Liver (tissue), 9 donors: ENCODE results near the gene SNCB. TPM values are rescaled to one million over a fixed set of nuclear protein-coding genes. Genes with fewer than 3 reads are reported as not detected.

ENCODE experiments used
- DNase-seq: peaks from one replicate; pipeline ENCODE4 v3.0.0-alpha.2; 2017; ENCODE audit warnings: low spot score
- H3K27ac ChIP-seq, 2 donors: one replicate each; pipeline ENCODE4 v1.7.0; 2013; ENCODE audit warnings: inconsistent platforms in 2 of 2, low read length in 2 of 2, control low read depth in 1 of 2, low read depth in 1 of 2, mild to moderate bottlenecking in 1 of 2
- H3K27me3 ChIP-seq, 4 donors: one replicate each; pipeline versions ENCODE4 v1.6.1 to v1.7.0; 2013; ENCODE audit warnings: low read length in 3 of 4, inconsistent platforms in 1 of 4, mild to moderate bottlenecking in 1 of 4, moderate library complexity in 1 of 4; ENCODE audit not compliant: control insufficient read depth in 4 of 4, insufficient read depth in 4 of 4
- H3K36me3 ChIP-seq, 4 donors: one replicate each; pipeline versions ENCODE4 v1.6.1 to v1.7.0; 2013; ENCODE audit warnings: low read length in 3 of 4, mild to moderate bottlenecking in 3 of 4, low read depth in 1 of 4, moderate library complexity in 1 of 4; ENCODE audit not compliant: control insufficient read depth in 4 of 4, insufficient read depth in 3 of 4
- H3K4me1 ChIP-seq, 4 donors: one replicate each; pipeline versions ENCODE4 v1.6.1 to v1.7.0; 2013; ENCODE audit warnings: low read length in 3 of 4, mild to moderate bottlenecking in 3 of 4, moderate library complexity in 1 of 4; ENCODE audit not compliant: control insufficient read depth in 4 of 4, insufficient read depth in 4 of 4
- H3K4me3 ChIP-seq, 3 donors: one replicate each; pipeline versions ENCODE4 v1.6.1 to v1.7.0; 2013; ENCODE audit warnings: low read length in 3 of 3, control low read depth in 1 of 3, low read depth in 1 of 3, mild to moderate bottlenecking in 1 of 3
- H3K9ac ChIP-seq, 2 donors: one replicate each; pipeline ENCODE4 v1.7.0; 2013; ENCODE audit warnings: low read length in 2 of 2, mild to moderate bottlenecking in 2 of 2, moderate library complexity in 2 of 2, control low read depth in 1 of 2, low read depth in 1 of 2
- H3K9me3 ChIP-seq, 4 donors: one replicate each; pipeline versions ENCODE4 v1.6.1 to v1.7.0; 2013; ENCODE audit warnings: low read length in 3 of 4; ENCODE audit not compliant: control insufficient read depth in 4 of 4
- CTCF ChIP-seq: fragments of 150-350 bp; IDR thresholded peaks from 2 replicates; pipeline ENCODE4 v1.5.1; 2017; ENCODE audit warnings: improper control_type of control experiment, low read depth, low read length; ENCODE audit not compliant: missing input control
- EGR1 ChIP-seq, 2 donors: IDR thresholded peaks; 2 replicates each; pipeline ENCODE4 v1.6.1; 2016 to 2018; ENCODE audit warnings: antibody characterized with exemption in 2 of 2, low read depth in 2 of 2
- FOXA1 ChIP-seq: IDR thresholded peaks from 2 replicates; pipeline ENCODE4 v1.6.1; 2016; ENCODE audit warnings: antibody characterized with exemption
- FOXA2 ChIP-seq: IDR thresholded peaks from 2 replicates; pipeline ENCODE4 v1.6.1; 2016; ENCODE audit warnings: antibody characterized with exemption
- GABPA ChIP-seq, 2 donors: IDR thresholded peaks in 1 of 2; conservative IDR thresholded peaks in 1 of 2; 2 replicates each; pipeline ENCODE4 v1.6.1; 2016; ENCODE audit warnings: antibody characterized with exemption in 2 of 2, mild to moderate bottlenecking in 1 of 2, moderate library complexity in 1 of 2
- HNF4A ChIP-seq, 2 donors: conservative IDR thresholded peaks; 2 replicates each; pipeline ENCODE4 v1.6.1; 2016; ENCODE audit warnings: antibody characterized with exemption in 2 of 2, mild to moderate bottlenecking in 2 of 2
- HNF4G ChIP-seq: IDR thresholded peaks from 2 replicates; pipeline ENCODE4 v1.6.1; 2016; ENCODE audit warnings: antibody characterized with exemption
- NR2F2 ChIP-seq: IDR thresholded peaks from 2 replicates; pipeline ENCODE4 v1.6.1; 2016; ENCODE audit warnings: antibody characterized with exemption
- RAD21 ChIP-seq, 2 donors: IDR thresholded peaks; 2 replicates each; pipeline ENCODE4 v1.6.1; 2016; ENCODE audit warnings: antibody characterized with exemption in 2 of 2, mild to moderate bottlenecking in 2 of 2
- SP1 ChIP-seq: IDR thresholded peaks from 2 replicates; pipeline ENCODE4 v1.6.1; 2018; ENCODE audit warnings: antibody characterized with exemption, mild to moderate bottlenecking
- TAF1 ChIP-seq: conservative IDR thresholded peaks from 2 replicates; pipeline ENCODE4 v1.6.1; 2016; ENCODE audit warnings: antibody characterized with exemption, mild to moderate bottlenecking
- YY1 ChIP-seq: IDR thresholded peaks from 2 replicates; pipeline ENCODE4 v1.6.1; 2016; ENCODE audit warnings: antibody characterized with exemption, mild to moderate bottlenecking
- ZBTB33 ChIP-seq: IDR thresholded peaks from 2 replicates; pipeline ENCODE4 v1.6.1; 2016; ENCODE audit warnings: antibody characterized with exemption
- WGBS: extraction: QIAGEN DNeasy Blood & Tissue Kit; methylation state at CpG from one replicate; pipeline ENCODE4 v1.1.7; 2013; 5-methylcytosine and 5-hydroxymethylcytosine counted together
- polyA plus RNA-seq, 2 donors: library from polyadenylated mRNA; stranded (reverse) in 1 of 2; unstranded in 1 of 2; fragments of 200-250 nt in 1 of 2; fragments of >200 nt in 1 of 2; fragmentation: Nextera tagmentation in 1 of 2; extraction: Ambion mirVana in 1 of 2; gene quantifications; one replicate each; pipeline versions ENCODE4 v1.2.1 to v1.2.3, GENCODE V29; 2013 to 2015
- total RNA-seq, 2 donors: library from RNA; depleted of rRNA; stranded (reverse); fragments of >200 nt; gene quantifications; one replicate each; pipeline ENCODE4 v1.2.3, GENCODE V29; 2014
- TF ChIP-seq, protein P1 (sequence below): IDR thresholded peaks from 2 replicates; pipeline ENCODE4 v1.6.1; 2016; ENCODE audit warnings: antibody characterized with exemption
- TF ChIP-seq, protein P2 (sequence below): IDR thresholded peaks from 2 replicates; pipeline ENCODE4 v1.6.1; 2016; ENCODE audit warnings: antibody characterized with exemption
- TF ChIP-seq, protein P3 (sequence below): IDR thresholded peaks from 2 replicates; pipeline ENCODE4 v1.6.1; 2016; ENCODE audit warnings: antibody characterized with exemption, mild to moderate bottlenecking
- donor health status: healthy.
- donor health status: healthy.
- donor health status: healthy.
- donor health status: healthy.
- donor health status: healthy.

The SNCB gene
- total RNA-seq (not detected), polyA plus RNA-seq (not detected)

DNA sequence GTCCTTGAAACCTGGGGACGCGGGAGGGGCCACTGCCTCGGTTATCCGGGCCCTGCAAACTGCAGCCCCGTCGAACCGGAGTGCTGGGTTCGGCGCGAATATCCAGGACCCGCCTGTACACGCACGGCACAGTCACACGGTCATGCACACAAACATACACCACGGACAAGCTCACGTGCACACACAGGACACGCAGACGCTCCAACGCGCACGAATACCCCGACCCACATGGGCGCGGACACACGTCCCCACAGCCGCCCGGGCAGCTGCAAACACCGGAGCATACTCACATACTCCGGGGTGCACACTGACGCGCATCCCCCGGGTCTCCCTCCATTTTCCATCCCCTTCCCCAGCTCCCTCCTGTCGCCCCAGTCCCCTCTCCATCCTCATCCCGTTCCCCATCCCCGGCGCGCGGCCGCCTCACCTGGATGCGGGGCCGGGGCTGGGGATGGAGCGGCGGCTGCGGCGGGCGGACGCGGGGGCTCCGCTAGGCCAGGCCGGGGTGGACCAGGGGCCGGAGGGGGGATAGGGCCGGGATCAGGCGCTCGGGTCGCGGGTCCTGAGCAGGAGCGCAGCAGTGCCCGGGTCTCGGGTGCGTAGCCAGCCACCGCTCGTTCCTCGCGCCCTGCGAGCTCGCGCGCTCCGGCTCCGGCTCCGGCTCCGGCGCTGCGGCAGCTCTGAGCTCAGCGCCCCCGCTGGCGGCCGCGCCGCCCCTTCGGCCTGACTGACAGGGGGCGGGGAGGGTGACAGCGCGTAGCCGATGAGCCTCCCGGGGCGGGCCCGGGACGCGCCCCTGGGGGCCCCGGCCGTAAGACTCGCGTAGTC is at the start of gene SNCB, which contains the start of gene EIF4E1B:
Gene SNCB, minus strand, starts transcription at position 682 of the 828 bp plus-strand sequence. CDS start 880 bp downstream, outside the sequence.
Gene EIF4E1B, plus strand, starts transcription at position 823 of the 828 bp plus-strand sequence. CDS start 12,113 bp downstream, outside the sequence.
- H3K4me3 ChIP-seq = peak within 1 kb of the TSS in 1 of 3 donors; percentile 27
- TF ChIP-seq NR2F2 = no peak
- TF ChIP-seq GABPA (IDR thresholded peaks at IDR 0.05 in 1 of 2, conservative IDR thresholded peaks at IDR 0.05 in 1 of 2) = no peak
- TF ChIP-seq EGR1 (IDR thresholded peaks at IDR 0.05; ENCODE audit: low read depth in 2 of 2) = no peak
- no peak for TF ChIP-seq RAD21 (IDR thresholded peaks at IDR 0.05)
- no peak for TF ChIP-seq FOXA2
- no peak for TF ChIP-seq HNF4G
- no peak for TF ChIP-seq ZBTB33
- H3K27me3 ChIP-seq = peaks cover 4 to 21% (median 6%) of the 10 kb centered on the region in 4 donors

GRCh38 chr5:176679365-176680225 is 49.3 kb upstream of the SNCB start:
- no peak overlapping the region for H3K9ac ChIP-seq
- H3K27me3 ChIP-seq = peaks cover 2 to 13% (median 7%) of the 10 kb centered on the region in 4 donors
- TF ChIP-seq SP1 (no peak), FOXA1 (no peak), CTCF (no peak), YY1 (no peak), TAF1 (no peak), HNF4G (no peak), HNF4A (conservative IDR thresholded peaks at IDR 0.05) (no peak), EGR1 (IDR thresholded peaks at IDR 0.05; ENCODE audit: low read depth in 2 of 2) (no peak)
- TF ChIP-seq, protein P1, sequence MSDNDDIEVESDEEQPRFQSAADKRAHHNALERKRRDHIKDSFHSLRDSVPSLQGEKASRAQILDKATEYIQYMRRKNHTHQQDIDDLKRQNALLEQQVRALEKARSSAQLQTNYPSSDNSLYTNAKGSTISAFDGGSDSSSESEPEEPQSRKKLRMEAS = no peak
- TF ChIP-seq, protein P2, sequence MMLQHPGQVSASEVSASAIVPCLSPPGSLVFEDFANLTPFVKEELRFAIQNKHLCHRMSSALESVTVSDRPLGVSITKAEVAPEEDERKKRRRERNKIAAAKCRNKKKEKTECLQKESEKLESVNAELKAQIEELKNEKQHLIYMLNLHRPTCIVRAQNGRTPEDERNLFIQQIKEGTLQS = no peak
- TF ChIP-seq, protein P3, sequence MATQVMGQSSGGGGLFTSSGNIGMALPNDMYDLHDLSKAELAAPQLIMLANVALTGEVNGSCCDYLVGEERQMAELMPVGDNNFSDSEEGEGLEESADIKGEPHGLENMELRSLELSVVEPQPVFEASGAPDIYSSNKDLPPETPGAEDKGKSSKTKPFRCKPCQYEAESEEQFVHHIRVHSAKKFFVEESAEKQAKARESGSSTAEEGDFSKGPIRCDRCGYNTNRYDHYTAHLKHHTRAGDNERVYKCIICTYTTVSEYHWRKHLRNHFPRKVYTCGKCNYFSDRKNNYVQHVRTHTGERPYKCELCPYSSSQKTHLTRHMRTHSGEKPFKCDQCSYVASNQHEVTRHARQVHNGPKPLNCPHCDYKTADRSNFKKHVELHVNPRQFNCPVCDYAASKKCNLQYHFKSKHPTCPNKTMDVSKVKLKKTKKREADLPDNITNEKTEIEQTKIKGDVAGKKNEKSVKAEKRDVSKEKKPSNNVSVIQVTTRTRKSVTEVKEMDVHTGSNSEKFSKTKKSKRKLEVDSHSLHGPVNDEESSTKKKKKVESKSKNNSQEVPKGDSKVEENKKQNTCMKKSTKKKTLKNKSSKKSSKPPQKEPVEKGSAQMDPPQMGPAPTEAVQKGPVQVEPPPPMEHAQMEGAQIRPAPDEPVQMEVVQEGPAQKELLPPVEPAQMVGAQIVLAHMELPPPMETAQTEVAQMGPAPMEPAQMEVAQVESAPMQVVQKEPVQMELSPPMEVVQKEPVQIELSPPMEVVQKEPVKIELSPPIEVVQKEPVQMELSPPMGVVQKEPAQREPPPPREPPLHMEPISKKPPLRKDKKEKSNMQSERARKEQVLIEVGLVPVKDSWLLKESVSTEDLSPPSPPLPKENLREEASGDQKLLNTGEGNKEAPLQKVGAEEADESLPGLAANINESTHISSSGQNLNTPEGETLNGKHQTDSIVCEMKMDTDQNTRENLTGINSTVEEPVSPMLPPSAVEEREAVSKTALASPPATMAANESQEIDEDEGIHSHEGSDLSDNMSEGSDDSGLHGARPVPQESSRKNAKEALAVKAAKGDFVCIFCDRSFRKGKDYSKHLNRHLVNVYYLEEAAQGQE = no peak
- H3K4me3 ChIP-seq = no peak overlapping the region
- 47% methylated on average over 31 of the region's 31 CpGs for WGBS
- H3K4me1 ChIP-seq = no peaks in the 10 kb centered on the region
- no peak overlapping the region for H3K27ac ChIP-seq
- no peaks in the 10 kb centered on the region for H3K36me3 ChIP-seq
- no peak for DNase-seq
- no peaks in the 10 kb centered on the region for H3K9me3 ChIP-seq

More for the DNA sequence above, at the start of gene SNCB, which contains the start of gene EIF4E1B:
- no peak within 1 kb of the TSS for H3K27ac ChIP-seq
- H3K36me3 ChIP-seq = no peaks in the 10 kb centered on the region
- peaks cover 0 to 5% (median 5%) of the 10 kb centered on the region in 4 donors for H3K4me1 ChIP-seq
- no peak within 1 kb of the TSS for H3K9ac ChIP-seq
- DNase-seq = no peak
- 2% methylated on average over 94 of the region's 94 CpGs for WGBS
- no peaks in the 10 kb centered on the region for H3K9me3 ChIP-seq
